BLaER1 (cell line): Measurements from ENCODE around the gene CPED1.

Experiments
- H3K27ac ChIP-seq: shearing (Covaris generic); formaldehyde crosslinking; 2 replicates; pipeline ENCODE4 v1.8.1; 2022
- H3K27me3 ChIP-seq: shearing (Covaris generic); formaldehyde crosslinking; 2 replicates; pipeline ENCODE4 v1.8.1; 2022
- H3K36me3 ChIP-seq: shearing (Covaris generic); formaldehyde crosslinking; 2 replicates; pipeline ENCODE4 v1.8.1; 2022
- H3K4me1 ChIP-seq: shearing (Covaris generic); formaldehyde crosslinking; 2 replicates; pipeline ENCODE4 v1.8.1; 2022
- H3K4me2 ChIP-seq: shearing (Covaris generic); formaldehyde crosslinking; 2 replicates; pipeline ENCODE4 v1.8.1; 2022
- H3K4me3 ChIP-seq: shearing (Covaris generic); formaldehyde crosslinking; 2 replicates; pipeline ENCODE4 v1.8.1; 2022
- H3K9ac ChIP-seq: shearing (Covaris generic); formaldehyde crosslinking; 2 replicates; pipeline ENCODE4 v1.8.1; 2022
- H3K9me3 ChIP-seq: shearing (Covaris generic); formaldehyde crosslinking; 2 replicates; pipeline ENCODE4 v1.8.1; 2022
- H4K20me1 ChIP-seq: shearing (Covaris generic); formaldehyde crosslinking; 2 replicates; pipeline ENCODE4 v1.8.1; 2022
- Cebpa-rat ChIP-seq: shearing (Covaris generic); IDR thresholded peaks from 2 replicates; pipeline ENCODE4 v1.8.1; 2022

CPED1 gene

DNA sequence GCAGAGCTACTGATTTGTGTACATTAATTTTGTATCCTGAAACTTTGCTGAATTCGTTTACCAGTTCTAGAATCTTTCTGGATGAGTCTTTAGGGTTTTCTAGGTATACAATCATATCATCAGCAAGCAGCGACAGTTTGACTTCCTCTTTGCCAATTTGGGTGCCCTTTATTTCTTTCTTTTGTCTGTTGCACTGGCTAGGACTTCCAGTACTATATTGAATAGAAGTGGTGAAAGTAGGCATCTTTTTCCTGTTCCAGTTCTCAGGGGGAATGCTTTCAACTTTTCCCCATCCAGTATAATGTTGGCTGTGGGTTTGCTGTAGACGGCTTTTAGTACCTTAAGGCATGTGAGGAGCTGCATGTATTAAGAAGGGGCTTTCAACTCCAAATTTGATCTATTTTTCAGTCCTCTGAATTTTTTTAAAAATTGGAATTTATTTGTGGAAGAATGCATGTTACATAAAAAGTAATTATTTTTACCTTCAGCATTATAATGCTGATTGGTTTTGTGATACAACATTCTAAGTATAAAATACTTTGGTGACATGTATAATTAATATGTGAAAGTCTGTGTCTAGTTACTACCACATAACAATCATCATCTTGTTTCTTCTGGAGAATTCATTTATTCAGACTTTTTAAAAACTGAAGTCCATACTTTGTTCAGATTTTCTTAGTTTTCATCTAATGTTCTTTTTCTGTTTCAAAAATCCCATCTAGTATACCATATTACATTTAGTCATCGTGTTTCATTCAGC lies 49.6 kb downstream of the CPED1 start:
- TF ChIP-seq Cebpa-rat, result no peak
- H3K4me2 ChIP-seq, result no peak overlapping the region
- no peaks in the 10 kb centered on the region for H4K20me1 ChIP-seq
- H3K4me1 ChIP-seq, result no peaks in the 10 kb centered on the region
- H3K9me3 ChIP-seq, result no peaks in the 10 kb centered on the region
- H3K9ac ChIP-seq, result no peak overlapping the region
- no peak overlapping the region for H3K4me3 ChIP-seq
- H3K36me3 ChIP-seq, result no peaks in the 10 kb centered on the region
- no peaks in the 10 kb centered on the region for H3K27me3 ChIP-seq
- H3K27ac ChIP-seq, result no peak overlapping the region

GRCh38 chr7:121038717-121039509 lies 50.4 kb downstream of the CPED1 start:
- Histone ChIP-seq H3K4me2 (no peak overlapping the region), H3K4me1 (no peaks in the 10 kb centered on the region), H3K9me3 (no peaks in the 10 kb centered on the region), H3K4me3 (no peak overlapping the region), H4K20me1 (no peaks in the 10 kb centered on the region), H3K27me3 (no peaks in the 10 kb centered on the region), H3K36me3 (no peaks in the 10 kb centered on the region), H3K9ac (no peak overlapping the region), H3K27ac (no peak overlapping the region)
- TF ChIP-seq Cebpa-rat, result no peak

DNA sequence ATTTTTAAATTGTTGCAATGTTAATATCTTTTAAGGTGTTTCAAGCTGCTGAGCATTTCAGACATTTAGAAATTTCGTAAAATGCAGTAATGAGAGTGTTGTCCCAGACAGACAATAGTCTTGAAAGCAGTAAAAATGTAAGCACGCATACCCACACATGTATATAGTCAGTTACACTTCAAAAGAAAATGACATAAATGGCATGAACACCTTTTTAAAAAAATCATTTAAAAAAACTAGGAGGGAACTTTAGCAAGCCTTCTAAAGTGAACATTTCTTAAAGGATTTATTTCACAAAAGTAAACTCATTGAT lies 51.0 kb downstream of the CPED1 start:
- Histone ChIP-seq H4K20me1 (no peaks in the 10 kb centered on the region), H3K4me3 (no peak overlapping the region), H3K27ac (no peak overlapping the region), H3K27me3 (no peaks in the 10 kb centered on the region), H3K9me3 (no peaks in the 10 kb centered on the region), H3K4me1 (no peaks in the 10 kb centered on the region), H3K4me2 (no peak overlapping the region), H3K9ac (no peak overlapping the region), H3K36me3 (no peaks in the 10 kb centered on the region)
- no peak for TF ChIP-seq Cebpa-rat

- no peaks in the 10 kb centered on the region for H3K4me1 ChIP-seq
- H3K36me3 ChIP-seq, result no peaks in the 10 kb centered on the region
- H3K4me3 ChIP-seq, result no peak overlapping the region
- no peaks in the 10 kb centered on the region for H3K27me3 ChIP-seq
- H3K9ac ChIP-seq, result no peak overlapping the region
- no peak overlapping the region for H3K4me2 ChIP-seq
- no peaks in the 10 kb centered on the region for H4K20me1 ChIP-seq
- H3K27ac ChIP-seq, result no peak overlapping the region
- H3K9me3 ChIP-seq, result no peaks in the 10 kb centered on the region
- TF ChIP-seq Cebpa-rat, result no peak
These were observed 51.5 kb downstream of the CPED1 start for GRCh38 chr7:121039994-121040393.

- Histone ChIP-seq H3K4me3 (no peak overlapping the region), H3K27me3 (no peaks in the 10 kb centered on the region), H3K9ac (no peak overlapping the region), H3K36me3 (no peaks in the 10 kb centered on the region), H3K4me2 (no peak overlapping the region), H3K9me3 (no peaks in the 10 kb centered on the region), H4K20me1 (no peaks in the 10 kb centered on the region), H3K27ac (no peak overlapping the region), H3K4me1 (no peaks in the 10 kb centered on the region)
- TF ChIP-seq Cebpa-rat, result no peak
These were observed 53.1 kb downstream of the CPED1 start for GRCh38 chr7:121041516-121042148.

DNA sequence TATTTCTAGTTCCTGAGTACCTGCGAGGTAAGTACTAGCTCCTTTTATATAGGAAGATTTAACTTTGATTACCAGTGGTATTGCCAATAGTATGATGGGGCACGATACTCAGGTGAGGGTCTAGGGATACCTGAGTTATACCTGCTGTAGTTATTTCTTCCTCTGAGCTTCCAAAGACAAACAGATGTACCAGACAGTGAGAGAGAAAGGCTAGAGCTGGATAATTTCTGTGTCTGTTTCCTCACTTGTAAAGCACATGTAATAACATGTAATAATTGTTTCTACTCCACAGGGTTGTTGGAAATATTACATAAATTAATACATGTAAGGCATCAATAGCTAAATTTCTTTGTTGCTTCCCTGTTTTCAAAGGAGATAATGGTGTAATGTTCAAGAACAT lies 53.7 kb downstream of the CPED1 start:
- Histone ChIP-seq H3K27ac (no peak overlapping the region), H4K20me1 (no peaks in the 10 kb centered on the region), H3K9ac (no peak overlapping the region), H3K4me2 (no peak overlapping the region), H3K4me1 (no peaks in the 10 kb centered on the region), H3K36me3 (no peaks in the 10 kb centered on the region), H3K4me3 (no peak overlapping the region), H3K27me3 (no peaks in the 10 kb centered on the region), H3K9me3 (no peaks in the 10 kb centered on the region)
- TF ChIP-seq Cebpa-rat, result no peak

- Histone ChIP-seq H3K4me2 (no peak overlapping the region), H3K4me1 (no peaks in the 10 kb centered on the region), H3K27ac (no peak overlapping the region), H3K9ac (no peak overlapping the region), H3K4me3 (no peak overlapping the region), H4K20me1 (no peaks in the 10 kb centered on the region), H3K36me3 (no peaks in the 10 kb centered on the region), H3K9me3 (no peaks in the 10 kb centered on the region; the same call in 1 of the 2 replicates), H3K27me3 (no peaks in the 10 kb centered on the region)
- no peak for TF ChIP-seq Cebpa-rat
These were observed 54.4 kb downstream of the CPED1 start for GRCh38 chr7:121042899-121043298.

GRCh38 chr7:121043314-121044234 lies 55.1 kb downstream of the CPED1 start:
- H3K27me3 ChIP-seq, result no peaks in the 10 kb centered on the region
- H3K4me2 ChIP-seq, result no peak overlapping the region
- no peak overlapping the region for H3K9ac ChIP-seq
- H3K4me1 ChIP-seq, result no peaks in the 10 kb centered on the region
- H3K9me3 ChIP-seq, result no peaks in the 10 kb centered on the region; the same call in 1 of the 2 replicates
- TF ChIP-seq Cebpa-rat, result no peak
- no peak overlapping the region for H3K27ac ChIP-seq
- H3K4me3 ChIP-seq, result no peak overlapping the region
- H3K36me3 ChIP-seq, result no peaks in the 10 kb centered on the region
- no peaks in the 10 kb centered on the region for H4K20me1 ChIP-seq

DNA sequence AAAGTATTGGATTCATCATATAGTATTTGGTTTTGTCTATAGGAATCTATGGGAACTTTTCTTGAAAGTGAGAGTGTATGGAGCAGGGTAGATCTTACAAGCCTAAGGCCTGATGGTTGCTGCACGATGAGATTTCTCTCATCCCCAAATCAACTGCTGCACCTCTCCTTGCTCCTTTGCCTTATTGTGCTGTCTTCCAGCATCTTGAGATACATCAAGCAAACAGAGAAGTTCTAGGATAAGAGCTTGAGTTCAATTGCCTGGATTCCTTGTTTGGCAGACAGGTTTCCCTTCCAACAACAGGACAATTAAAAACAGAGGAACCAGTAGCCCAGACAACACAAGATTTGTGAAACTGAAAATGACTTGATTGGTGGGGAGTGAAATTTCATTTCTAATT lies 56.6 kb downstream of the CPED1 start:
- Histone ChIP-seq H3K27ac (no peak overlapping the region), H3K27me3 (no peaks in the 10 kb centered on the region), H3K36me3 (no peaks in the 10 kb centered on the region), H3K4me1 (no peaks in the 10 kb centered on the region), H3K9me3 (no peaks in the 10 kb centered on the region; the same call in 1 of the 2 replicates), H3K4me3 (no peak overlapping the region), H3K4me2 (no peak overlapping the region), H4K20me1 (no peaks in the 10 kb centered on the region), H3K9ac (no peak overlapping the region)
- no peak for TF ChIP-seq Cebpa-rat
